ENCODE data around the gene FAM13A. TPM values are rescaled to one million over a fixed set of nuclear protein-coding genes. Genes with fewer than 3 reads are reported as not detected.

The FAM13A gene
- total and polyA plus RNA-seq, 2 of the 4 experiments (the other 2 are of a cell fraction) = 13.1 to 22.0 TPM

- H3K23ac ChIP-seq (ENCODE audit: low read depth, low read length) = no peak overlapping the region
These were observed 159.2 kb downstream of the FAM13A start for GRCh38 chr4:88897752-88898151.

More at GRCh38 chr4:88897752-88898151, 159.2 kb downstream of the FAM13A start:
- Histone ChIP-seq H3K27ac (ENCODE audit: insufficient read depth, low read length) (no peak overlapping the region), H2AK5ac (ENCODE audit: low read depth, low read length) (no peak overlapping the region), H3K4me2 (ENCODE audit: low read depth, low read length) (no peak overlapping the region), H4K5ac (ENCODE audit: low read depth, low read length) (no peak overlapping the region), H3K14ac (replicated peaks; ENCODE audit: low read depth, low read length) (no peak overlapping the region), H2AK9ac (replicated peaks; ENCODE audit: low read depth, low read length, poor library complexity) (no peak overlapping the region), H3K4ac (ENCODE audit: low read depth, low read length) (no peak overlapping the region), H4K91ac (ENCODE audit: insufficient read depth, low read depth, low read length) (no peak overlapping the region), H3K36me3 (ENCODE audit: control insufficient read depth, insufficient read depth, low read length) (no peaks in the 10 kb centered on the region), H2BK20ac (ENCODE audit: low read depth, low read length) (no peak overlapping the region), H2BK15ac (ENCODE audit: low read depth, low read length) (no peak overlapping the region), H2AFZ (replicated peaks; ENCODE audit: low read length, poor library complexity) (no peak overlapping the region), H3K4me1 (ENCODE audit: control insufficient read depth, insufficient read depth, low read length) (no peaks in the 10 kb centered on the region), H3K79me1 (ENCODE audit: low read depth in 1 of 2, low read length in 2 of 2) (peaks cover 0 to 2% of the 10 kb centered on the region in 2 experiments; a peak in 1 of 4 replicates), H3K9me3 (ENCODE audit: control insufficient read depth, insufficient read depth, low read length) (no peaks in the 10 kb centered on the region), H4K20me1 (ENCODE audit: insufficient read depth, low read length) (no peaks in the 10 kb centered on the region), H4K8ac (ENCODE audit: low read depth in 2 of 2, low read length in 2 of 2) (no peak overlapping the region), H3K9ac (ENCODE audit: low read depth, low read length) (no peak overlapping the region), H3K4me3 (ENCODE audit: insufficient read depth, low read depth, low read length) (no peak overlapping the region), H3K9me1 (ENCODE audit: insufficient read depth, low read length) (no peaks in the 10 kb centered on the region), H3K56ac (ENCODE audit: extremely low read depth, insufficient read depth, low read length) (no peak overlapping the region), H3K18ac (ENCODE audit: low read depth, low read length) (no peak overlapping the region), H2BK5ac (ENCODE audit: low read depth, low read length, poor library complexity, severe bottlenecking) (no peak overlapping the region), H3K27me3 (ENCODE audit: control insufficient read depth, insufficient read depth, low read length) (no peaks in the 10 kb centered on the region), H2BK120ac (ENCODE audit: low read depth, low read length) (no peak overlapping the region)
- no TSS peak for BruUV-seq (replicated peaks)
- ATAC-seq (ENCODE audit: low read depth) (no peak), DNase-seq (no peak)
- intact Hi-C loops (cut with micrococcal nuclease) = no loop called here
- dilution Hi-C loops (cut with HindIII; ENCODE audit: low sequenced_read_pairs, unreplicated experiment) = no loop called here
- TF ChIP-seq RAD21 (IDR thresholded peaks at IDR 0.05; ENCODE audit: low read length) = no peak
- no peak for TF ChIP-seq CTCF (conservative IDR thresholded peaks at IDR 0.05; ENCODE audit: low read depth, low read length)
- no peak for TF ChIP-seq CEBPB (IDR thresholded peaks at IDR 0.05; ENCODE audit: low read depth, low read length)
- TF ChIP-seq CHD1 (IDR thresholded peaks at IDR 0.05; ENCODE audit: low read depth, low read length) = no peak
- TF ChIP-seq POLR2A (IDR thresholded peaks at IDR 0.05; ENCODE audit: low read depth, low read length) = no peak
- no peak for TF ChIP-seq MAFK (IDR thresholded peaks at IDR 0.05; ENCODE audit: low read depth, low read length)
- no peak for TF ChIP-seq MXI1 (IDR thresholded peaks at IDR 0.05; ENCODE audit: borderline replicate concordance, low read depth, low read length)
- TF ChIP-seq USF2 (IDR thresholded peaks at IDR 0.05; ENCODE audit: low read depth, low read length) = no peak
- TF ChIP-seq FOS (IDR thresholded peaks at IDR 0.05; ENCODE audit: low read depth, low read length) = no peak
- CTCF ChIA-PET = no interaction called here
- POLR2A ChIA-PET (ENCODE audit: unreplicated experiment) = no interaction called here
- in situ Hi-C loops (cut with MboI; ENCODE audit: low sequenced_read_pairs) = no loop called here

All from IMR-90 (cell line).